ENCODE measurements around the gene PUSL1. TPM values are rescaled to one million over a fixed set of nuclear protein-coding genes. Genes with fewer than 3 reads are reported as not detected.
A peak's percentile ranks its signal among the peaks of the same experiment; 100 is the strongest.

PUSL1 gene
- total and polyA plus RNA-seq, 2 of the 13 experiments (the other 11 are each of a cell fraction or from before 2014, with no cell fraction given) = 8.3 to 22.2 TPM

- TF ChIP-seq, protein P1, sequence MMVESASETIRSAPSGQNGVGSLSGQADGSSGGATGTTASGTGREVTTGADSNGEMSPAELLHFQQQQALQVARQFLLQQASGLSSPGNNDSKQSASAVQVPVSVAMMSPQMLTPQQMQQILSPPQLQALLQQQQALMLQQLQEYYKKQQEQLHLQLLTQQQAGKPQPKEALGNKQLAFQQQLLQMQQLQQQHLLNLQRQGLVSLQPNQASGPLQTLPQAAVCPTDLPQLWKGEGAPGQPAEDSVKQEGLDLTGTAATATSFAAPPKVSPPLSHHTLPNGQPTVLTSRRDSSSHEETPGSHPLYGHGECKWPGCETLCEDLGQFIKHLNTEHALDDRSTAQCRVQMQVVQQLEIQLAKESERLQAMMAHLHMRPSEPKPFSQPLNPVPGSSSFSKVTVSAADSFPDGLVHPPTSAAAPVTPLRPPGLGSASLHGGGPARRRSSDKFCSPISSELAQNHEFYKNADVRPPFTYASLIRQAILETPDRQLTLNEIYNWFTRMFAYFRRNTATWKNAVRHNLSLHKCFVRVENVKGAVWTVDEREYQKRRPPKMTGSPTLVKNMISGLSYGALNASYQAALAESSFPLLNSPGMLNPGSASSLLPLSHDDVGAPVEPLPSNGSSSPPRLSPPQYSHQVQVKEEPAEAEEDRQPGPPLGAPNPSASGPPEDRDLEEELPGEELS (CRISPR knock-in tag; IDR thresholded peaks at IDR 0.05) = 0 out of 2 replicates have a peak, but pooled peaks have one; percentile 30
- no peak; the same call in 1 of the 2 replicates for TF ChIP-seq ZSCAN9 (CRISPR knock-in tag; IDR thresholded peaks at IDR 0.05; ENCODE audit: borderline replicate concordance)
- peak; percentile 46; the same call in 1 of the 2 replicates for TF ChIP-seq POLR2AphosphoS5 (IDR thresholded peaks at IDR 0.05; ENCODE audit: low read depth, low read length)
- TF ChIP-seq JUN (CRISPR knock-in tag; IDR thresholded peaks at IDR 0.05) = 0 out of 2 replicates have a peak, but pooled peaks have one; percentile 56
- no peak for TF ChIP-seq ZNF253 (CRISPR knock-in tag; IDR thresholded peaks at IDR 0.05; ENCODE audit: borderline replicate concordance)
- 0 out of 2 replicates have a peak, but pooled peaks have one; percentile 58 for TF ChIP-seq ZNF414 (CRISPR knock-in tag; IDR thresholded peaks at IDR 0.05)
- TF ChIP-seq, protein P2, sequence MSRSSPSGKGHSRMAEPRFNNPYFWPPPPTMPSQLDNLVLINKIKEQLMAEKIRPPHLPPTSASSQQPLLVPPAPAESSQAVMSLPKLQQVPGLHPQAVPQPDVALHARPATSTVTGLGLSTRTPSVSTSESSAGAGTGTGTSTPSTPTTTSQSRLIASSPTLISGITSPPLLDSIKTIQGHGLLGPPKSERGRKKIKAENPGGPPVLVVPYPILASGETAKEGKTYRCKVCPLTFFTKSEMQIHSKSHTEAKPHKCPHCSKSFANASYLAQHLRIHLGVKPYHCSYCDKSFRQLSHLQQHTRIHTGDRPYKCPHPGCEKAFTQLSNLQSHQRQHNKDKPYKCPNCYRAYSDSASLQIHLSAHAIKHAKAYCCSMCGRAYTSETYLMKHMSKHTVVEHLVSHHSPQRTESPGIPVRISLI (CRISPR knock-in tag; IDR thresholded peaks at IDR 0.05; ENCODE audit: borderline replicate concordance) = peak; percentile 19; the same call in 1 of the 2 replicates
- peak; percentile 90; the same call in 2 of the 3 replicates for TF ChIP-seq MXI1 (IDR thresholded peaks at IDR 0.05; ENCODE audit: borderline replicate concordance, low read depth, low read length)
- 0 out of 2 replicates have a peak, but pooled peaks have one; percentile 49 for TF ChIP-seq ZNF331 (CRISPR knock-in tag; IDR thresholded peaks at IDR 0.05)
- no peak for TF ChIP-seq LBX2 (CRISPR knock-in tag; IDR thresholded peaks at IDR 0.05; ENCODE audit: borderline replicate concordance)
- 0 out of 2 replicates have a peak, but pooled peaks have one; percentile 41 for TF ChIP-seq ARID5B (CRISPR knock-in tag; IDR thresholded peaks at IDR 0.05)
- no peak for TF ChIP-seq ZFP62 (CRISPR knock-in tag; IDR thresholded peaks at IDR 0.05)
- TF ChIP-seq FOXP1 (IDR thresholded peaks at IDR 0.05) = no peak
- no peak for TF ChIP-seq FOXP1 (CRISPR knock-in tag; IDR thresholded peaks at IDR 0.05)
- TF ChIP-seq, protein P3, sequence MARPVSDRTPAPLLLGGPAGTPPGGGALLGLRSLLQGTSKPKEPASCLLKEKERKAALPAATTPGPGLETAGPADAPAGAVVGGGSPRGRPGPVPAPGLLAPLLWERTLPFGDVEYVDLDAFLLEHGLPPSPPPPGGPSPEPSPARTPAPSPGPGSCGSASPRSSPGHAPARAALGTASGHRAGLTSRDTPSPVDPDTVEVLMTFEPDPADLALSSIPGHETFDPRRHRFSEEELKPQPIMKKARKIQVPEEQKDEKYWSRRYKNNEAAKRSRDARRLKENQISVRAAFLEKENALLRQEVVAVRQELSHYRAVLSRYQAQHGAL (CRISPR knock-in tag; IDR thresholded peaks at IDR 0.05; ENCODE audit: not compliant biosample characterization) = no peak
- TF ChIP-seq ZBTB21 (CRISPR knock-in tag; IDR thresholded peaks at IDR 0.05) = peak; percentile 25; the same call in 1 of the 2 replicates
- peak; percentile 59 for TF ChIP-seq ZSCAN21 (CRISPR knock-in tag; IDR thresholded peaks at IDR 0.05; ENCODE audit: borderline replicate concordance)
- TF ChIP-seq NR0B2 (CRISPR knock-in tag; IDR thresholded peaks at IDR 0.05) = peak; percentile 10; the same call in 1 of the 2 replicates
- no peak for TF ChIP-seq RFX5 (IDR thresholded peaks at IDR 0.05; ENCODE audit: low read depth, low read length)
Observed at GRCh38 chr1:1307923-1308755, at the start of gene PUSL1, which contains the start of gene ACAP3 (continued).

Data from HepG2 (cell line).